Tibial nerve (tissue), 4 donors: ENCODE results near the gene CCDC194. TPM values are rescaled to one million over a fixed set of nuclear protein-coding genes. Genes with fewer than 3 reads are reported as not detected.
A peak's percentile ranks its signal among the peaks of the same experiment; 100 is the strongest.

Source experiments
- DNase-seq, 2 donors: peaks; one replicate each; pipeline ENCODE4 v3.0.0-alpha.2; 2019; ENCODE audit warnings: low spot score in 2 of 2
- H3K27ac ChIP-seq, 4 donors: fragments of 200-600 bp; sonication (generic) in 3 of 4; one replicate each; pipeline ENCODE4 v1.5.1; 2017 to 2019; ENCODE audit warnings: mild to moderate bottlenecking in 1 of 4
- H3K27me3 ChIP-seq, 2 donors: fragments of 200-600 bp; sonication (generic) in 1 of 2; one replicate each; pipeline versions ENCODE4 v1.5.1 to v1.6.0; 2017 to 2019
- H3K36me3 ChIP-seq, 3 donors: fragments of 200-600 bp; sonication (generic); one replicate each; pipeline ENCODE4 v1.5.1; 2018 to 2019
- H3K4me1 ChIP-seq, 4 donors: fragments of 200-600 bp; sonication (generic) in 3 of 4; one replicate each; pipeline ENCODE4 v1.5.1; 2017 to 2019
- H3K4me3 ChIP-seq, 4 donors: fragments of 200-600 bp; sonication (generic) in 3 of 4; one replicate each; pipeline ENCODE4 v1.5.1; 2017 to 2019; ENCODE audit warnings: mild to moderate bottlenecking in 1 of 4, moderate library complexity in 1 of 4
- H3K9me3 ChIP-seq, 4 donors: fragments of 200-600 bp; sonication (generic) in 3 of 4; one replicate each; pipeline ENCODE4 v1.5.1; 2017 to 2019
- CTCF ChIP-seq, 5 experiments: fragments of 200-600 bp in 3 of 5; fragments of 450-650 bp in 2 of 5; sonication (generic) in 3 of 5; IDR thresholded peaks; one replicate each; pipeline ENCODE4 v1.5.1; 2016 to 2019; ENCODE audit warnings: antibody characterized with exemption in 5 of 5, mild to moderate bottlenecking in 3 of 5, moderate library complexity in 2 of 5
- EP300 ChIP-seq, 2 donors: sonication (generic); formaldehyde crosslinking; IDR thresholded peaks; one replicate each; pipeline ENCODE4 v1.6.1; 2017; ENCODE audit warnings: antibody characterized with exemption in 2 of 2, mild to moderate bottlenecking in 1 of 2
- POLR2A ChIP-seq, 2 donors: fragments of 450-650 bp; IDR thresholded peaks; one replicate each; pipeline ENCODE4 v1.6.1; 2017; ENCODE audit warnings: antibody characterized with exemption in 2 of 2, mild to moderate bottlenecking in 2 of 2, moderate library complexity in 2 of 2
- WGBS, 2 donors: methylation state at CpG; one replicate each; pipeline ENCODE4 v1.1.5; 2018; 5-methylcytosine and 5-hydroxymethylcytosine counted together
- total RNA-seq, 4 donors: library from RNA; depleted of rRNA; stranded (reverse); fragments of >200 nt; gene quantifications; one replicate each; pipeline ENCODE4 v1.1.0, GENCODE V29; 2016

The CCDC194 gene
- total RNA-seq, 4 donors from 2014 or later, result 0.63 to 4.5 (median 2.0) TPM; not detected in 1

GRCh38 chr19:17406046-17406886 lies 12.3 kb upstream of the CCDC194 start:
- TF ChIP-seq EP300 (IDR thresholded peaks at IDR 0.05) (no peak), POLR2A (IDR thresholded peaks at IDR 0.05) (no peak), CTCF (IDR thresholded peaks at IDR 0.05) (no peak)
- 73 to 78% methylated on average over 10 of the region's 10 CpGs for WGBS, 2 donors
- Histone ChIP-seq H3K4me1 (peaks cover 0 to 29% (median 9%) of the 10 kb centered on the region in 4 donors), H3K9me3 (no peaks in the 10 kb centered on the region), H3K36me3 (no peaks in the 10 kb centered on the region), H3K4me3 (peak overlapping the region; percentile 9 to 49 (median 36)), H3K27ac (peak overlapping the region; percentile 64 to 83 (median 78)), H3K27me3 (peaks cover 0 to 12% of the 10 kb centered on the region in 2 donors)
- no peak for DNase-seq

GRCh38 chr19:17405250-17406045 lies 11.5 kb upstream of the CCDC194 start, which contains the start of gene BST2:
TSS of gene BST2 (minus strand) at chr19:17405630. CDS start at chr19:17405575, 55 bp downstream.
- 56% methylated on average over 14 of the region's 18 CpGs for WGBS, 2 donors
- H3K9me3 ChIP-seq, result no peaks in the 10 kb centered on the region
- TF ChIP-seq CTCF (IDR thresholded peaks at IDR 0.05), result no peak
- peak in 1 of 2 donors; percentile 68 for TF ChIP-seq POLR2A (IDR thresholded peaks at IDR 0.05)
- TF ChIP-seq EP300 (IDR thresholded peaks at IDR 0.05), result peak in 1 of 2 donors; percentile 49
- peak within 1 kb of the TSS; percentile 64 to 83 (median 78) for H3K27ac ChIP-seq
- peaks cover 0 to 18% of the 10 kb centered on the region in 2 donors for H3K27me3 ChIP-seq
- peaks cover 0 to 29% (median 9%) of the 10 kb centered on the region in 4 donors for H3K4me1 ChIP-seq
- peak; percentile 27 to 48 for DNase-seq
- no peaks in the 10 kb centered on the region for H3K36me3 ChIP-seq
- H3K4me3 ChIP-seq, result peak within 1 kb of the TSS; percentile 27 to 49 (median 36)

- Histone ChIP-seq H3K27ac (peak overlapping the region; percentile 49 to 83 (median 78)), H3K4me3 (peak overlapping the region; percentile 27 to 49 (median 36)), H3K9me3 (no peaks in the 10 kb centered on the region), H3K36me3 (no peaks in the 10 kb centered on the region), H3K4me1 (peaks cover 0 to 29% (median 9%) of the 10 kb centered on the region in 4 donors), H3K27me3 (peaks cover 0 to 18% of the 10 kb centered on the region in 2 donors)
- WGBS, 2 donors, result 73 to 85% methylated on average over 7 of the region's 7 CpGs
- no peak for TF ChIP-seq POLR2A (IDR thresholded peaks at IDR 0.05)
- no peak for TF ChIP-seq CTCF (IDR thresholded peaks at IDR 0.05)
- no peak for TF ChIP-seq EP300 (IDR thresholded peaks at IDR 0.05)
- DNase-seq, result no peak
Measured at GRCh38 chr19:17404621-17405249, 10.7 kb upstream of the CCDC194 start.

- peaks cover 0 to 29% (median 9%) of the 10 kb centered on the region in 4 donors for H3K4me1 ChIP-seq
- no peaks in the 10 kb centered on the region for H3K9me3 ChIP-seq
- H3K27me3 ChIP-seq, result peaks cover 0 to 18% of the 10 kb centered on the region in 2 donors
- peak overlapping the region in 3 of 4 donors; percentile 38 to 83 (median 80) for H3K27ac ChIP-seq
- peak overlapping the region in 2 of 4 donors; percentile 28 to 49 for H3K4me3 ChIP-seq
- no peaks in the 10 kb centered on the region for H3K36me3 ChIP-seq
- WGBS, 2 donors, result 68 to 79% methylated on average over 6 of the region's 6 CpGs
- TF ChIP-seq EP300 (IDR thresholded peaks at IDR 0.05) (no peak), CTCF (IDR thresholded peaks at IDR 0.05) (no peak), POLR2A (IDR thresholded peaks at IDR 0.05) (no peak)
- no peak for DNase-seq
Measured at GRCh38 chr19:17404015-17404414, 10.0 kb upstream of the CCDC194 start.
